PC-3 (cell line): ENCODE measurements around the gene BRI3. TPM values are rescaled to one million over a fixed set of nuclear protein-coding genes. Genes with fewer than 3 reads are reported as not detected.

Experiments used
- ATAC-seq: fragments of 200-7000 bp; cut with Tn5 transposase; 2 replicates; pipeline ENCODE4 v1.9.1; 2020; ENCODE audit warnings: mild to moderate bottlenecking, moderate library complexity
- BruUV-seq: library from RNA; stranded (reverse); fragments of 400-500 nt; replicated peaks from 2 replicates; lab custom pipeline; 2021; lab: Mats Ljungman, UMichigan
- CTCF ChIA-PET: fragments of 300-600 bp; sonication (Branson Sonifier 250); formaldehyde crosslinking; loops from one replicate; lab custom pipeline; 2022; ENCODE audit warnings: antibody characterized with exemption; lab: Charles Lee
- POLR2A ChIA-PET: fragments of 300-600 bp; sonication (Branson Sonifier 250); formaldehyde crosslinking; loops from one replicate; lab custom pipeline; 2022; ENCODE audit warnings: antibody characterized with exemption; ENCODE audit not compliant: unreplicated experiment; lab: Charles Lee
- DNase-seq: peaks from one replicate; pipeline ENCODE4 v3.0.0-alpha.2; 2015
- H2AFZ ChIP-seq: fragments of 300-600 bp; sonication (generic); 2 replicates; pipeline ENCODE4 v1.6.0; 2016; ENCODE audit warnings: antibody characterized with exemption, low read length
- H3F3A ChIP-seq: fragments of 300-600 bp; sonication (generic); one replicate; pipeline ENCODE4 v1.6.0; 2017; ENCODE audit warnings: antibody characterized with exemption, low read length, control low read depth, mild to moderate bottlenecking; ENCODE audit not compliant: unreplicated experiment
- H3K27ac ChIP-seq: fragments of 300-600 bp; sonication (generic); 2 replicates; pipeline ENCODE4 v1.5.1; 2016; ENCODE audit warnings: mild to moderate bottlenecking, low read length
- H3K27me3 ChIP-seq: fragments of 300-600 bp; sonication (generic); 2 replicates; pipeline ENCODE4 v1.6.1; 2016; ENCODE audit warnings: low read length, mixed read lengths
- H3K36me3 ChIP-seq: fragments of 300-600 bp; sonication (generic); 2 replicates; pipeline ENCODE4 v1.6.1; 2016; ENCODE audit warnings: low read depth, mixed run types, low read length, mixed read lengths
- H3K4me1 ChIP-seq: fragments of 300-600 bp; sonication (generic); 2 replicates; pipeline ENCODE4 v1.5.1; 2016; ENCODE audit warnings: low read length; ENCODE audit not compliant: insufficient read depth
- H3K4me2 ChIP-seq: fragments of 300-600 bp; sonication (generic); 2 replicates; pipeline ENCODE4 v1.6.0; 2016; ENCODE audit warnings: low read length
- H3K4me3 ChIP-seq: fragments of 300-600 bp; sonication (generic); 2 replicates; pipeline ENCODE4 v1.5.1; 2016; ENCODE audit warnings: mild to moderate bottlenecking, low read length, mixed read lengths
- H3K79me2 ChIP-seq: fragments of 300-600 bp; sonication (generic); 2 replicates; pipeline ENCODE4 v1.6.1; 2017; ENCODE audit warnings: low read length, mixed read lengths
- H3K9ac ChIP-seq: fragments of 300-600 bp; sonication (generic); 2 replicates; pipeline ENCODE4 v1.6.0; 2016; ENCODE audit warnings: mild to moderate bottlenecking, low read length
- H3K9me2 ChIP-seq: fragments of 300-600 bp; sonication (generic); replicated peaks from 2 replicates; pipeline ENCODE4 v1.6.1; 2016; ENCODE audit warnings: mixed run types, low read length, mixed read lengths
- H3K9me3 ChIP-seq: fragments of 300-600 bp; sonication (generic); 2 replicates; pipeline ENCODE4 v1.6.1; 2016; ENCODE audit warnings: low read length, mixed read lengths
- H4K20me1 ChIP-seq: fragments of 300-600 bp; sonication (generic); 2 replicates; pipeline ENCODE4 v1.6.1; 2016; ENCODE audit warnings: low read length, mixed read lengths
- CTCF ChIP-seq: fragments of 300-600 bp; sonication (generic); conservative IDR thresholded peaks from 2 replicates; pipeline ENCODE4 v1.5.1; 2017; ENCODE audit warnings: antibody characterized with exemption, low read depth, mild to moderate bottlenecking, low read length
- EZH2 ChIP-seq: fragments of 300-600 bp; sonication (generic); IDR thresholded peaks from one replicate; pipeline ENCODE4 v1.6.1; 2017; ENCODE audit warnings: antibody characterized with exemption, mild to moderate bottlenecking, low read length; ENCODE audit not compliant: unreplicated experiment
- EZH2phosphoT487 ChIP-seq: fragments of 300-600 bp; sonication (generic); IDR thresholded peaks from 2 replicates; pipeline ENCODE4 v1.6.1; 2018; ENCODE audit warnings: mild to moderate bottlenecking, antibody characterized with exemption, low read length, borderline replicate concordance
- intact Hi-C: fragments of 100-400 bp; cut with micrococcal nuclease; formaldehyde crosslinking; loops from 2 replicates; pipeline ENCODE4 v1.9.0; 2023
- total RNA-seq: library from RNA; depleted of rRNA; stranded (reverse); fragments of >200 nt; gene quantifications from 2 replicates; pipeline ENCODE4 v1.2.3, GENCODE V29; 2014

BRI3 gene
- total RNA-seq, 1 experiment from 2014 or later: 55.0 TPM

GRCh38 chr7:98305951-98306535 lies 24.6 kb downstream of the BRI3 start:
- Histone ChIP-seq H2AFZ (no peak overlapping the region), H3K9me2 (no peaks in the 10 kb centered on the region), H3K4me3 (no peak overlapping the region), H3K9me3 (no peaks in the 10 kb centered on the region), H3K4me1 (no peaks in the 10 kb centered on the region), H3F3A (no peaks in the 10 kb centered on the region), H4K20me1 (no peaks in the 10 kb centered on the region), H3K4me2 (no peak overlapping the region), H3K36me3 (peaks cover 11% of the 10 kb centered on the region; the same call in 1 of the 2 replicates), H3K79me2 (no peaks in the 10 kb centered on the region), H3K27me3 (no peaks in the 10 kb centered on the region), H3K27ac (no peak overlapping the region), H3K9ac (no peak overlapping the region)
- ChIA-PET CTCF (no interaction called here), POLR2A (no interaction called here)
- no peak for TF ChIP-seq CTCF
- no peak for TF ChIP-seq EZH2phosphoT487
- TF ChIP-seq EZH2: no peak
- BruUV-seq: no TSS peak
- no peak for ATAC-seq
- intact Hi-C loops: no loop called here
- no peak for DNase-seq

GRCh38 chr7:98307971-98308466 lies 26.5 kb downstream of the BRI3 start:
- no peaks in the 10 kb centered on the region for H3K9me2 ChIP-seq
- DNase-seq: no peak
- no peak overlapping the region for H2AFZ ChIP-seq
- H3K27ac ChIP-seq: no peak overlapping the region
- CTCF ChIA-PET: no interaction called here
- POLR2A ChIA-PET: no interaction called here
- no peak overlapping the region for H3K4me2 ChIP-seq
- ATAC-seq: no peak
- intact Hi-C loops: no loop called here
- H3F3A ChIP-seq: no peaks in the 10 kb centered on the region
- no peak overlapping the region for H3K4me3 ChIP-seq
- peaks cover 11% of the 10 kb centered on the region; the same call in 1 of the 2 replicates for H3K36me3 ChIP-seq
- BruUV-seq: no TSS peak
- no peaks in the 10 kb centered on the region for H3K79me2 ChIP-seq
- no peaks in the 10 kb centered on the region for H3K9me3 ChIP-seq
- TF ChIP-seq EZH2phosphoT487: no peak
- no peak for TF ChIP-seq CTCF
- no peak for TF ChIP-seq EZH2
- H3K9ac ChIP-seq: no peak overlapping the region
- H4K20me1 ChIP-seq: no peaks in the 10 kb centered on the region
- H3K4me1 ChIP-seq: no peaks in the 10 kb centered on the region
- H3K27me3 ChIP-seq: no peaks in the 10 kb centered on the region

GRCh38 chr7:98309566-98309965 lies 28.1 kb downstream of the BRI3 start:
- ChIA-PET POLR2A (no interaction called here), CTCF (no interaction called here)

More at GRCh38 chr7:98309566-98309965, 28.1 kb downstream of the BRI3 start:
- no peaks in the 10 kb centered on the region for H3K9me3 ChIP-seq
- ATAC-seq (no peak), DNase-seq (no peak)
- H4K20me1 ChIP-seq: no peaks in the 10 kb centered on the region
- H3K4me2 ChIP-seq: no peak overlapping the region
- no peak overlapping the region for H3K4me3 ChIP-seq
- BruUV-seq: no TSS peak
- no peak overlapping the region for H3K9ac ChIP-seq
- no peaks in the 10 kb centered on the region for H3K4me1 ChIP-seq
- no peaks in the 10 kb centered on the region for H3K27me3 ChIP-seq
- H3K9me2 ChIP-seq: no peaks in the 10 kb centered on the region
- intact Hi-C loops: no loop called here
- H2AFZ ChIP-seq: no peak overlapping the region
- no peaks in the 10 kb centered on the region for H3K79me2 ChIP-seq
- TF ChIP-seq EZH2phosphoT487 (no peak), CTCF (no peak), EZH2 (no peak)
- no peak overlapping the region for H3K27ac ChIP-seq
- no peaks in the 10 kb centered on the region for H3F3A ChIP-seq
- H3K36me3 ChIP-seq: peaks cover 8% of the 10 kb centered on the region
